GM21447 (cell line): ENCODE measurements around the gene PSMD6.

ENCODE experiments used
- ATAC-seq: cut with Tn5 transposase; IDR thresholded peaks from one replicate; pipeline ENCODE4 v1.9.1; 2021; ENCODE audit not compliant: unreplicated experiment

Gene PSMD6

DNA sequence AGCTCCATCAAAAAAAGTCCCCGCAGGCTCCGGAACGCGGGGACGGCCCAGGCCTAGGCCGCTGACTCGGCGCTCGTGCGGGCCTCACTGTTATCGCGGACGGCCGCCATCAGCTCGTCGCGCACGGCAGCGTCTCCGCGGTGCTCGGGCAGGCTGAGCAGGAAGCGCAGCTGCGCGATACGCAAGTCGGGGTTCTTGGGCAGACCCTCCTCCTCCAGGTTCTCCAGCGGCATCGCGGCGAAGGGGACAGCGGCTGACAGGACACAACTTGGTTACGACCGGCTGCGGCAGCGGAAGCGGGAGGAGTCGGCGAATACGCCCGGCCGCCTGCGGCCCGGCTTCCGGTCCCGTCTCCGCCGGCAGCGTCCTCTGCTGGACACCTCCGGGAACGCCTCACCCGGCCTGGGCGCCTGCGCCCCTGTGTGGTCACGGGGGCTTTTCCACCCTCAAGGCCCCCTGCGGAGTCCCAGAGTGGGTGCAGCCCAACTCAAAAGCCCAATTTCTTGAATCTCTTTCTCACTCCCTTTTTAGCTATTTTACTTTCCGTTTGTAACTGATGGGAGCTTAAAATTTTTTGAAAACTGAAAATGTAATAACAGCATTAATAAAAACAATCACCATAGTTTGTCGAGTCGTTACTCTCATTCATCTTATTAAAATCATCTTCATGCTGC lies at the start of gene PSMD6:
Gene PSMD6 (minus strand): TSS at position 308 of the 674 bp plus-strand sequence. CDS start 75 bp downstream, at position 233.
- peak; percentile 96 for ATAC-seq

DNA sequence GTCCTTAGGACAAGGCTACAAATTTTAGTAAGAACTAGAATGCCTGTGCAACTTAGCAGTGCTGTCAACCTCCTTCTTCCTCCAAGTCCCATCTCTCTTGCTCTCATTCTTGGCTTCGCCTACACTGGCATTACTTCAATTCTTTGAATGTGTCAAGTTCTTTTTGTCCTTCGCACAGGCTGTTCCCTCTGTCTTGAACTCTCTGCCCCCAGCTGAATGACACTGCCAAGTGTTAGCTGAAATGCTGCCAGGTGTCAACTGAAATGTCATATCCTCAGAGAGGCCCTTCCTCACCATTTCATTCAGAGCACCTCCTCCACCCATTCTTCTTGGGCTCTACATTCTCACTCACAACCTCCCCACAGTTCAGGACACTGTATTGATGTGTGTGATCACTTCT lies 48.8 kb upstream of the PSMD6 start:
- ATAC-seq = no peak

DNA sequence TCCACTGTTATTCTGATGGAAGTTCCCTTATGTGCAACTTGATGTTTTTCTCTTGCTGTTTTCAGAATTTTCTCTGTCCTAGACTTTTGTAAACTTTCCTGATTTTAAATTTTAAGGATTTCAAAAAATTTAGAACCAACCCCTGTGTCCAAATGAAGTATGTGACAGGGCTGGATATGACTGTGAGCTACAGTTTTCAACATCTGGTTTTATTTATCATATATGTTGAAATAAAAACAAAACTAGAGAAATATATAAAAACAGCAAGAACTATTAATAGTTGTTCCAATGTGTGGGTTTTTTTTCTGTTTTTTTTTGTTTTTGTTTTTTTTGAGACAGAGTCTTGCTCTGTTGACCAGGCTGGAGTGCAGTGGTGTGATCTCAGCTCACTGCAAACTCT lies 47.4 kb upstream of the PSMD6 start:
- no peak for ATAC-seq

DNA sequence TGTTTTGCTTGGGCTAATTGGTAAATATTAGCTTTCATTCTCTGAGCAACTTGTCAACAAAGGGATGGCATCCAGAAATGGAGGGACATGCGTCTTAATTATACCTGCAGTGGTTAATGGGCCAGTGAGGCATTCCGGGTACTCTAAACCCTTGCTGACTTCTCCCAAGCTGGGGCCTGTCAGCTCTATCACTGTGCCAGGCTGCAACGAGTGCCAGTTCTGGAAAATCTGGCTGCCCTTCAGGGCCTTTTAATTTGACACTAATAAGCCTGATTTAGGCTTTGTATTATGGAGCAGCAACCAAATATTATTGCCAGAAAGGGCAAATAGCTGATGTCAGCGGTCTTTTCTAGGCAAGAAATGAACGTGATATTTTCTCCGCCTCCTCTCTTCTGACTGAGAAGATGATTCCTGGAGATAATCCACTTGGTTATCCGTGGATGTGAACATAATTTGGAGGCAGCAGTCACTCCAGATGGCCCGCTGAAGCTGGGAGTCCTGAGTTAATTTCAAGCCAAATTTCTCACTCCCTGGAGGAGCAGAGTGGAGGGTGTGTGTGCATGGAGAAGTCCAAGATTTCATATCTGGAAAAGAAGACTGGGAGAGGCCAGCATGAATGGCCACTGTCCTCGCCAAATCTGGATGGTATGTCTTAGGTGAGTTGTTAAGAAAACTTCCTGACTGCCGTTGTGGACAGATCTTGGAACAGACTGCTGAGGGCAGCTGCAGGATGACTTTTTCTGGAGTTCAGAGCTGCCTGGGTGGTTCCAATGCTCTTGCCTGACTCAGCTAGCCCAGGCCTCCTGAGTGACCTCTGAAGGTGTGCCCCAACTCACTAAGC lies 44.4 kb upstream of the PSMD6 start:
- no peak for ATAC-seq

DNA sequence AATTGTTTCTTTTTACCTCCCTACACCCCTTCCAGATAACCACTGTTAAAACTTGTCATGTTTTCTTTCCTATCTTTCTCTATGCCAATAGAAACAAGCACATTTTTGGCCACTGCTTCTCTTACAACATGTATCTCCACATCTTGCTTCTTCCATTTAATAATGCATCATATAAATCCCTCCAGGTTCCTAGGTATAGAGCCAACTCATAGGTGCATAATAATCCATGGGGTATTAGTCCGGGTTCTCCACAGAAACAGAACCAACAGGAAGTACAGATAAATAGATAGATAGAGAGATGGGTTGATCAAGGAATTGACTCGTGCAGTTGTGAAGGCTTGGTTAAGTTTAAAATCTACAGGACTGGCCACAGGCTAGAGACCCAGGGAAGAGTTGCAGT lies 41.5 kb upstream of the PSMD6 start:
- no peak for ATAC-seq

DNA sequence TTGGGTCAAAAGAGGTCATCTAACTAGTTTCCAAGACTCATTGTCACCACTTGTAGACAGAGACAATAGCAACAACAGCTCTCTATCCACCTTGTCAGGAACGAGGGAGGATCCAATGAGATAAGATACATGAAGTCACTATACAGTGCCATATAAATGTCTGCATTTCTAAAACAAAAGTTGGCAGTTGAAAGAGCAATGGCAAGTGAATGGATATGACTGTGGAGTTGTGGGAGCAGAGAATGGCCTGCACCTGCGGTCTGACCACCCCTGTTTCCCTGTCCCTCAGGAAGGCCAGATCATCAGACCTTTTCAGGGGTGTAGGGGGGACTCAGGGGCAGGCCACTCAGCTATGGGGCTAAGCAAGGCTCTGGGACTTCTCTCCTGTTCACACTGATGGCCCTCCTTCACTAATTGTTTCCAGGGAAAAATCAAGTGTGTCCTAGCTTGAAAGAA lies 40.7 kb upstream of the PSMD6 start:
- no peak for ATAC-seq

DNA sequence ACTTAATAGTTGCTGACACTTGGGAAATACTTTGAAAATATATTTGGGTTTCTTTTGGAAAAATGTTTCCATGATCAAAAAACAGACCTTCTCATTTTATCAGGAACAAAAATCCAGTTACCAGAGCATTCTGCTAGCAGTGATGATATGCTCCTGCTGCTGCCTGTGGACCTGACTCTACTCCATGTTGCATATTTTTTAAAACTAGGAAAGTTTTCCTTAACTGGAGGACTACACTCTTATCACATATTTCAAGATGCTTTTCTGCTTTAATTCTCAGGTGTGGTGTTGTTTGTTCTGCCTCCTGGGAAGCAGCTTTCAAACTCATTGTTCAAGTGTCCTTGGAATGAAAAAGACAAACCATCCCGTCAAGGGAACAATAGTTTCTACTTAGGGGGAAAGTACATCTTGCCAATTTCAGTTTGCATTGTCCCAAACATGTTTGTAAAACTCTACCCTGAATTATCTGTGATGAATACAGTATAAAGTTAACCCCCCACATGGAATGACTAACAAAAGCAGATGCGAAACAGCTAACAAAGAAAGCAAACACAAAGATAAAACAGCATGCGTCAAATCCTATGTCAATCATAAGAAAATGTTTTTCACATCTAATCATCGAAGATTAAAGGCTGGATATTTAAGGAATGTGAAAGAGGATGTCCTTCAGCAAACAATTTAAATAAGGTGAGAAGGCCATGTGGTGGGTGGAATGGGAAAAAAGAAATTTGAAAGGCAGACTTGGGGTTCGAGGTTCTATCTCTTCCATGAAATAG lies 40.1 kb upstream of the PSMD6 start:
- ATAC-seq = no peak

DNA sequence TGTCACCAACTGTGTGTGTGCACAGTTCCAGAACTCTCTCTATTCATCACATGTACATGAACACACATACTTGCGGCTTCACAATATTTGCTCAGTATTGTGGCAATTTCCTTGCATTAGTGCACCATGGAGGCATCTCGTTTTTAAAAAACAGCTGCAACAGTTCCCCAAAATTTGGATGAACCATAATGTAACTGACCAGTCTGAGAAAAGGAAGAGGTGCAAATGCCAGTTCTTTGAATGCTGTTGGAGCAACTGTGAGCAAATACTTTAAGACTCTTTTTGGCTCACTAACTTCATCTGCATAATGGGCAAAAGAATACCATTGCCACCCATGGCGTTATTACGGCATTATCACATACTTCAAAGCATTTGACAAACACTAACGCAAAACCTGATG lies 38.3 kb upstream of the PSMD6 start:
- no peak for ATAC-seq

DNA sequence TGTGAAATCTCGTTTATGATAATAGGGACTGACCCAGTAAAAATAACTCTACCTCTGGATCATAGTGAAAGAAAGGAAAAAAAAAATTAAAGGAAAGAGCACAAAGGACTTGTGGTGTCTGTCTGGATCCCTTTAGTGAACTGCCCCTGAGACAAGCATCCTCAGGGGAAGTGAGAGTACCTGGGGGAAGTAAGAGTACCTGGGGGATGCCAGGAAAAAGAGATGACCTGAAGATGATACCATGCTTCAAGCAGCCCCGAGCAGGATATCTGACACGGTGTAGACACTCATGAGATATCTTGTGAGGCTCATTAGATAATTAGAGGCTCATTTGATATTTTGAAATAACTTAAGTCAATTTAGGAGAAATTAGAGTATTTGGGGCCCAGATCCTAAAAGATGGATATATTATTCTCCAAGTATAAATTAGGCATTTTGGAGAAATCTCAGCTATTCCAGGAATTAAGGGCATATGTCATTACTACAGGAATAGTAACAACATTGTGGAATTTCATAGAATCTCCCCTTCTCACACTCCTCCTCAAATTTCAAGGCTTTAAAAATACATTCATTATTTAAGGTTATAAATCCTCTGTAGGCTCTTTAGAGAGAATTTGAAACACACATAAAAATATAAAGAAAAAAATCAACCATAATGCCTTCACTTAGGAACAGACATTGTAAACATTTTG lies 36.3 kb upstream of the PSMD6 start:
- ATAC-seq = no peak

DNA sequence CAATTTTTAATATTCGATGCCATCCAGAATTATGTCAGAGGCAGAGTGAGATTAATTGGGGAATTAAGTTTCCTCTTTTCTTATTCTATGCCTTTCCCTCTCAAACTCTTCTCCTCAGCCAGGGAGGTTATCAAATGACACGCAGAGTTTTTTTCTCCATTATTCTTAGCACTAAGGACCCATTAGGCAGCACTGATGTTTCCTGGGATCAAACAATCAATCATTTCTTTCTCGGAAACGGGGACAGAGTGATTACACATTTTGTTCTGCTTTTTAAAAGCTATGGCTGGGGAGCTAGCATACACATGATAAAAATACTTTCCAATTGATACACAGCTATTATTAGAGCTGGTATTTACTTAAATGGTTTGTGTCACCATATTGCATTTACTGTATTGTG lies 35.3 kb upstream of the PSMD6 start:
- no peak for ATAC-seq

DNA sequence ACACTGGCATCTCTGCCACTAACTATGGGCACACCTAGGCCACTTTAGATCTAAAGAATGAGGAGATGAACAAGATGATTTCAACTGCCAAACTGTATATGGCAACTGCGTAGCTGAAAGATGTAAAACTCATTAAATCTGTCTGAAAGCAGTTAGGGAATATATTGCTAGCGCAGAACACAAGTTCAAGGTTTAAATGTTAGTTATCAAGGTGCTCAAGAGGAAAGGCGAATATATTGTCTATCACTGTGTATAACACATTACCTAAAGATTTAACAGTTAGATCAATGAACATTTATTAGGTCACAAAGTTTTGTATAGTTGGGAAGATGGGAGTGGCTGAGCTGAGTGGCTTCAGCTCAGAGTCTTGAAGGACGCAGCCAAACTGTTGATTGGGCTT lies 33.9 kb upstream of the PSMD6 start:
- no peak for ATAC-seq

DNA sequence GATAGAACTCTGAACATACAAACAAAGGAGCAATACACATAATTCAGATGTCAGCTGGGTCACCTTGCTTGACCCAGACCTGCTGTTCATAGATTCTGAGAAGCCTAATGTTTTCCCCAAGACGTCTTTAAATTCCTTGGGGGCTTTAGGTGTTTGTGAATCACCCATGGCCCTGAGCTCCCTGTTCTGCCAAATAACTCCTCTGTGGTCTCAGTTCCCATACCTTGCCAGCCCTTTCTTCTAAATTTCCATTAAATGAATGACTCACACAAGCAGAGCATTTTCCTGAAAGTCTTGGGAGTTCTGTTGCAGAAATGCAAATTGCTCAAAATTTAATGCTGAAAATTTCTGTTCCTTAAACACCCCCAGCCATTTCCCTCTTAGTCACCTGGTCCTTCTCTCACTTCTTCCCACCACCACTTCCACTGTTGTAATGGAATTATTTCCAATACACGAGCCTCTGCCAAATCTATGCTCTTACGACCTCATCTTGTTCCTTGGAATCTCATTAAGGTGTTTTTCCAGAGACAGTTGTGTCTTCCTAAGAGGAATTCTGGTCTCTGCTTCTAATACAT lies 33.4 kb upstream of the PSMD6 start:
- no peak for ATAC-seq

DNA sequence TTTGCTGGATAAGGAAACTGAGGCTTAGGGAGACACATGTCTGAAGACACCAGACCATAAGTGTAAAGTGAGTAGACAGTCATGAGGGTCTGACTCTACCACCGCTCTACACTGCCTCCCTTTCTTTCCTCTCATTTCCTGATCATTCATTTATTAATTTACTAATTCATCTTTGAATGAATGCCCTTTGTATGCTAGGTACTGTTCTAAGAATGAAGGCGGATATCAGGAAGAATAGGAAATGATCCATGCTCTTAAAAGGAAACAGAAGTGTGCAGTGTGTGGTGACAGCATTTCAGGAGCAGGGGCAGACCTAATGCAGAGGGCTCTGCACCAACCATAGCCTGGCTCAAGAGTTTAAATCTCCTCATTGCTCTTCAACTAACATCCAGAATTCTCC lies 31.8 kb upstream of the PSMD6 start:
- ATAC-seq = no peak

DNA sequence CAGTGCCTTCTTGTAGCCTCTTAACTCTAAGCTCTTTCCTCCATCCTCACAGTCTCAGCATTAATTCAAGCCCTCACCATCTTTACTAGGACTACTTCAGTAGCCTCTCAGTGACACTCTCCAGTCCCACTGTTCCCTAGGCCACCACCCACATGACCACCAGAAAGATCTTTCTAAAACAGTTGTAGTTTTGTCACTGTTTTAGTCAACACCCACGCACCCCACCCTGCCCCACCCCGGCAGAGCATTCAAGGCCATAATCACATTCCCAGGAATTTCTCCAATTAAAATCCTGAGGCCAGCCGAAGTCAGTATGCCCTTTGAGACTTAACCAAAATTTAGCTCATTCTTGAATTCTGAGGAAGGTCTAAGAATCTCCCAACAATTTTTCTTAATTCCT lies 31.2 kb upstream of the PSMD6 start:
- ATAC-seq = no peak

DNA sequence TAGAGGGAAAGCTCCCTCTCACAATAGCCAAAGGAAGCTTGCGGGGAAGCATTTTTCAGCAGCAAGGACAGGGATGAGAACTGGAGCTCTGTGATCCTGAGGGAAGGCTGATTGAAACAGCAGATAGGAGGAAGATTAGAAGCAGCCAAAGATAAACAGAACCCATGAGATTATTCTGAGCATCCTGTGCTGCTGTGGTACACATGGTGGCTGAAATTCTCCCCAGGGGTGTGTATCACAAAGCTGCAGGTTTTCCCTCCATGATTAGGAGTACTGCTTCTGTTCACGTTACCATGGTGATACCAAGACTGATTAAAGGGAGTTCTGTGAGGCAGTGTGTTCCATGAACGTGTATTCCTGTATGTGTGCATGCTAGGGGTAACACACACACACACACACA lies 30.3 kb upstream of the PSMD6 start:
- no peak for ATAC-seq

DNA sequence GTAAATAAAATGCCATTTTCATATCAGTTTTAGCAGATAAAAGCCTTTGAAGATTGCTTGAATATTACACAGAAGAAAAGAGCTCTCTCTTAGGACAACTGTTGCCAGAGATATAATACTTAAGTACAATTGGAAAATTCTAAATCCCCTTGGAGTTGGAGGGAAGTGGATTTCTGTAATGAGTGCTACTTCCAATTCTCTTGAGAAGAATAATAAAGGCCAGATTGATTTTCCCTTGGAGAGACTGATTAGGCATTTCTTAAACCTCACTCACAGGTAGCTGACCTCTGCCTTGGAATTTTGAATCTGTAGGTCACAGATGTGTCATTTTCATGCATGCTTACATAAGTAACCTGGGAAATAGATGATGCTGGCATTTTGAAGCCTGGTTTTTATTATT lies 29.8 kb upstream of the PSMD6 start:
- no peak for ATAC-seq

DNA sequence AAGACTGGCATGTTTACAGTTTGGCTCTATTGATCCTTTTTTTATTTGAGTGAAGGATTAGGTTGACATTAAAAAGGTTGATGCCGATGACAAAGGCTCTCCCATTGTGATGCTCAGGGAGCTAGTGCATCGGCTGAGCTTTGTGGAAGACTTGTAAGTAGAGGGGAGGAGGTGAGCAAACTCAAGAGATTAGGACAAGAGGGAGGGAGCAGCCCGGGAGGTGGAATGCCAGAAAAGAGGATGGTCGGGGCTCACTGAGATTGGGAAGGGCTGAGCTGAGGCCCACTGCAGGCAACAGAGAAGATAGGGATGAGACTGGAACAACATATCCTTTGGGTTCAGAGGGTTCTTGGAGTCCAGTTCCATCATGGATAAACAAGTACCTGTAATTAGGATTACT lies 26.5 kb upstream of the PSMD6 start:
- ATAC-seq = no peak

DNA sequence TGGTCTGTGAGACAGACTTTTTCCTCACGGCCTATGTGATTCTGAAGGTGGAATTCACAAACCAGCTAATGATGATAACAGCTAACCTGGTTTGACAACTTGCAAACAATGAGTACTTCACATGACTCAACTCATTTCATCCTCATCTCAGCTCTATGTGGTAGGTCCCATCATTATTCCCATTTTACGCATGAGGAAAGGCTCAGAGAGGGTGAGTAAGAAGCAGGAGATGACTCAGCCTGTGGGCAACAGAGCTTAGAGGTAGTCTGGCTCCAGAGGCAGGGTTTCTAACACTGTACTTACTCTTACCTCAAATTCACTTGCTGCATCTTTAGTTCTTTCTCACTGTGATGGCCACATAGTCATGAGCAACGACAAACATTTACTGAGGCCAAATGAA lies 25.8 kb upstream of the PSMD6 start:
- ATAC-seq = no peak

DNA sequence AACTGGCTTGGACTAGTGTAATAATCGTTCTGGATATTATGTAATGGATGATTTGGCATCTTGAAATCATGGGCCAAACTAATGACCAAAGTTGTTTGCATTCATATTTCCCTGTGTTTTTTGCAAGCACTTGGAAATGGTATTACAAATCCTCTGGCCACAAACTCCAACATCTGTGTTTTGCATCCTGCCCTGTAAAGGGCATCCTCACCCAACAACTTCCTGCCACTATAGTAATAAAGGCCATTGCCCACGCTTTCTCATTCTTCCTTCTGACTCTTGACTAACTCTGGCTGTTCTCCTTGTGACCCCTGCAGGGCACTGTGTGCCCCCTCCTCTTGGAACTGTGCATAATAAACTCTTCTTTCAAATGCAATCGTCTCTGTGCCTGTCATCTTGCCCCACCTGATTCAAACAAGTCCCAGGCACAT lies 25.4 kb upstream of the PSMD6 start:
- ATAC-seq = no peak

DNA sequence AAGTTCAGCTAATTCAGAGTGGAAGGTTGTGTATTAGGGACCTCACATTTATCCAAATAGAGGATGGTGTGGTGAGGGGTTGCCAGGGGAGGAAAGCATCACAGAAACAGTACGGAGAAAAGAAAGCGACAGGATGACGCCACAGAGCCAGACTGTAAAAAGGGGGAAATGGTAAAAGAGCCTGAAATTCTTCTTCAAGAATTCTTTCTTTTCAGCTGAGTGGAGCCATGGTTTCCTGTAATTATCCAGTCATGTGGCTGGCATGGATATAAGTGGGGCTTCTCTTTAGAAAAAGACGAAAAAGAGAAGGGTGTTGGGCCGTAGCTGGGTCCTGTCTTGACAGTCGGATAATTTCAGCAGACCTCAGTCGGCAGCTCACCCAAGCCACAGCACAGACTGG lies 24.5 kb upstream of the PSMD6 start:
- no peak for ATAC-seq
